T-helper 1 cell treated with Interleukin-12 subunit alpha and Interleukin-12 subunit beta and Interleukin-4 antibody, amounts not matched to agents 30 ng/mL and 1 ng/mL, for 36 hours (primary cell): ENCODE data around the gene CHST8. TPM values are rescaled to one million over a fixed set of nuclear protein-coding genes. Genes with fewer than 3 reads are reported as not detected.
"Not testable (repeated sequence)": the region's sequence is repeated elsewhere in the genome, so short reads cannot be mapped to it uniquely, and the experiment has no call there.

Source experiments
- intact Hi-C: fragments of 100-400 bp; cut with micrococcal nuclease; formaldehyde crosslinking; loops from one replicate; pipeline ENCODE4 v1.15.1; 2024
- total RNA-seq: library from RNA; stranded (reverse); gene quantifications from 2 replicates; pipeline ENCODE4 v1.2.3, GENCODE V29; 2022

Gene CHST8, protein sequence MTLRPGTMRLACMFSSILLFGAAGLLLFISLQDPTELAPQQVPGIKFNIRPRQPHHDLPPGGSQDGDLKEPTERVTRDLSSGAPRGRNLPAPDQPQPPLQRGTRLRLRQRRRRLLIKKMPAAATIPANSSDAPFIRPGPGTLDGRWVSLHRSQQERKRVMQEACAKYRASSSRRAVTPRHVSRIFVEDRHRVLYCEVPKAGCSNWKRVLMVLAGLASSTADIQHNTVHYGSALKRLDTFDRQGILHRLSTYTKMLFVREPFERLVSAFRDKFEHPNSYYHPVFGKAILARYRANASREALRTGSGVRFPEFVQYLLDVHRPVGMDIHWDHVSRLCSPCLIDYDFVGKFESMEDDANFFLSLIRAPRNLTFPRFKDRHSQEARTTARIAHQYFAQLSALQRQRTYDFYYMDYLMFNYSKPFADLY
- not detected in 2 replicates for total RNA-seq

GRCh38 chr19:33621811-33622504 is at the start of gene CHST8:
CHST8 (plus strand) TSS chr19:33621953; CDS start chr19:33689262, 67,309 bp downstream.
- intact Hi-C loops: no loop called here

- intact Hi-C loops: no loop called here
These were observed 48.8 kb upstream of the CHST8 start for GRCh38 chr19:33572929-33573328.

DNA sequence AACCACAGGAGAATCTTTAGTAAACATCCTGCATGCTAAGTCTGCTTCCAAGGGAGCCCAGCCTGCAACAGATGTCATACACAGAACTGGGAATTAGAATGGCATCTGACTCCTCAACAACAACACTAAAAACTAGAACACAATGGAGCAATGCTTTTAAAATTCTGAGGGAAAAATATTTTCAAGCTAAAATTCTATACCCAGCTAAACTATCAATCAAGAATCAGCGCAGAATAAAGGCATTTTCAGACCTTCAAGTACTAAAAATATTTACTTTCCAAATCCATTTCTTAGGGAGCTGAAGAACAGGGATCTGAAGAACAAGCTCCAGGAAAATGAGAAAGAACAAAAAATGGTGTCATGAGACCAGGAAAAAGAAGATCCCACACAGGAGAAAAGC is 46.9 kb upstream of the CHST8 start:
- intact Hi-C loops: no loop called here

DNA sequence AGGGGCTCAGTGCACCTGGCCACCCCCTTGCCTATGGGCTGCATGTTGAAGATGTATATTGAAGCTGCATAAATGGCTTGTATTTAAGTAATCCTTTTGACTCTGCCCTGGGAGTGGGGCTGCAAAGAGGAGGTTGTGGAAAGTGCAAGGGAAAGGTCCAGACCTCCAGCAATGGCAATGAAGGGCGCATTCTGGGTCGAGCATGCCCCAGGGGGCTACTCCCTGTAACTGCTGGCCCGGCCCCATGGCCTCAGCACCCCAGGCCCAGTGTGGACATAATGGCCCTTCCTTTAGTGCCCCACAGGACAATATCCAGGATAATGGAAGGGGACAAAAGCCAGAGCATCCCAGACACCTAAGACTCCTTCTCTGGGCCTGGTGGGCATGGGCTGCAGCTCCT is 43.1 kb upstream of the CHST8 start:
- intact Hi-C loops: no loop called here

GRCh38 chr19:33580026-33580644 is 41.6 kb upstream of the CHST8 start:
- intact Hi-C loops: no loop called here

DNA sequence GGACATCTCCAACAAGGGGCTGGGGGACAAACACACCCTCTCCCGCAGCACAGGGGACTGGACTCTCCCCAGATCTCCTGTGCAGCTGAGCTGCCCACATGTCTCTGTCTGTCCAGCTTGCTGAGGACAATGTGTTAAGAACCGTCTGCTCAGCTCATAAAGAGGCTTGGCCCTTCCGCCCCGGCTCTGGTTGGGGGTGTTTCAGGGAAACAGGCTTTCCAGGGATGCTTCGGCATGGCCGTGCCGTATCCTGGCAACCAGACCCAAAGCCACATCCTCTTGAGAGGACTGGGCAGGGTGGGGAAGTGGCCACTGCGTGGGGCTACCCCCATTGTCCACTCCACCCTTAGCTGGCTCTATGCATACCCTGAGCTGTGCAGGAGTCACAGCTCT is 41.1 kb upstream of the CHST8 start:
- intact Hi-C loops: no loop called here

GRCh38 chr19:33582914-33583313 is 38.8 kb upstream of the CHST8 start:
- intact Hi-C loops: no loop called here

GRCh38 chr19:33587150-33587549 is 34.6 kb upstream of the CHST8 start:
- intact Hi-C loops: no loop called here

DNA sequence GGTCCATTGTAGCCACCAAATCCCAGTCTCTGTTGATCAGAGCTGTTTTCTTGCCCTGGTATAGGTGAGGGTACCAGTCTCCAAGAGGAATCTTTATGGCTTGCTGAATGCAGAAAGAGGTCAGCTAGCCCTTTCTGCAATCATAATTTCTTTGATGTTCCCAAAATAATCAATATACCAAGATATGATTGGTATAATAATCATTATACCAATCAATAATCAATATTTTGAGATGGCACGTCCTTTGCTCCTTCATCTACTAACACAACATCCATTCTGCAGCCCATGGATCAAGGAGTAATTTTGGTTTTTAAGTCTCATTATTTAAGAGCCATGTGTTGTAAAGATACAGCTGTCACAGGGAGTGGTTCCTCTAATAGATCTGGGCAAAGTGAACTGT is 31.5 kb upstream of the CHST8 start:
- intact Hi-C loops: no loop called here

GRCh38 chr19:33595783-33596182 is 26.0 kb upstream of the CHST8 start:
- intact Hi-C loops: no loop called here

GRCh38 chr19:33601583-33601982 is 20.2 kb upstream of the CHST8 start:
- intact Hi-C loops: no loop called here

DNA sequence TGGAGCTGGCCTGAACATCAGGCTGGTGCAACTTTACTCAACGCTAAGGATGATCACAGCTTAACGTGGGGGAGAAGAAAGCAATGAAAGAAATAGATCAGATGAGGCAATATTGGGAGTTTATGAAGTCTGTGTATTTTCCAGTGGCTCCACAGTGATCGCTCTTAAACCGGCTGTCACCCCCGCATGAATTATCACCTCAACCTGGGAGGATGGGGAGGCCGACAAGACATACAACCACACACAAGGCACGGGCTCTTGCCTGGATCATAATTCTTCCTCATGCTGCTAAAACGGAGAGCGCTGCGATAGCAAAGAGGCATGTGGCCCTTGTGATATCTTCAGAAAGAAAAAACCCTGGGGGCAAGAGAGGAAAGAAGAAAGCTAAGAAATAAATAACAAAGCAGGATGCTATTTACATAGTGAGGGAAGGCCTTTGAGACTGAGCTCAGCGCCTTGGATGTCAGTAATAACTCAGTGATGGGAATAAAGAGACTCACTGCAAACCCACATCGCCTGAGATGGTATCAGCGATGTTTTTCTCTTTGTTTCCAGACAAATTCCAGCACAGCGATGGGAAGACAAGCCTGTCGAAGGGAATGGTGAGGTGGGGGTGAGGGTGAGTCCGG is 19.1 kb upstream of the CHST8 start:
- intact Hi-C loops: no loop called here

DNA sequence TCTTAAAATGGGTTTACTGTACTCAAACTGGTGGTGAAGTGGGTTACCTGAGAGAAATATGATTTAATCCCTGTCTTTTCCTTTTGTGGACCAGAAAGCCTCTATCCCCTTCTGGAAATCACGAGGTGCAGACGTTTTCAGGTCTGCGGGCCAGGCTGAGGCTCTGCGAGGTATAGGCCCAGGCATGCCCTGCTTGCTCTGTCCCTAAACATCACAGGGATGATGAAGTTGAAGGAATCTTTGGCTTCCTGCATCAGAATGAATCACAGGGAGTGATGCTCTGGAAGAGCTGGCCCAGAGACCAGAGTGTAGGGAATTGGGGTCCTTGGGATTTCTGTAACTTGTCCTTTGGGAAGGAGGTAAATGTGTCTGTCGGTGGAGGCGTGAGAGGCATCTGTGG is 18.4 kb upstream of the CHST8 start:
- intact Hi-C loops: no loop called here

- intact Hi-C loops: no loop called here
These were observed 17.1 kb upstream of the CHST8 start for GRCh38 chr19:33604651-33605050.

- intact Hi-C loops: not testable (repeated sequence)
These were observed 15.9 kb upstream of the CHST8 start for GRCh38 chr19:33605803-33606295.

GRCh38 chr19:33606556-33606955 is 15.2 kb upstream of the CHST8 start:
- intact Hi-C loops: no loop called here

DNA sequence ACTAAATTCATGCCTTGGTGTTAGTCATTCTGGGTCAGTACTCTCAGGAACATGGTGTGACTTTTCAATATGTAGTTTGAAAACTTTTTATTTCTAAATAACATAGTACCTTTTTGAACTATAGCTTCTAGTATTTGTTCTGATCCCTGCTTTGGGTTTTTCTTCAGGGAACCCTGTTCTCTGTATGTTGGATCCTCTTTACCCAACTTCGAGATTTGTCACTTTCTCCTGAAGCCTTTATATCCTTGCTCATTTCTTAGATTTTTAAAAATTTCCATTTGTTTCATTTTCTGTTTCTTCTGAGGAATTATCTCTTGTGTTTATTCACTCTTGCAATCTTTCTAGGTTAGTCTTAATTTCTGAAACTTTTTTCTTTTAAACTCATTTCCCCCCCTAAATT is 12.4 kb upstream of the CHST8 start:
- intact Hi-C loops: no loop called here

GRCh38 chr19:33610588-33610987 is 11.2 kb upstream of the CHST8 start:
- intact Hi-C loops: no loop called here

DNA sequence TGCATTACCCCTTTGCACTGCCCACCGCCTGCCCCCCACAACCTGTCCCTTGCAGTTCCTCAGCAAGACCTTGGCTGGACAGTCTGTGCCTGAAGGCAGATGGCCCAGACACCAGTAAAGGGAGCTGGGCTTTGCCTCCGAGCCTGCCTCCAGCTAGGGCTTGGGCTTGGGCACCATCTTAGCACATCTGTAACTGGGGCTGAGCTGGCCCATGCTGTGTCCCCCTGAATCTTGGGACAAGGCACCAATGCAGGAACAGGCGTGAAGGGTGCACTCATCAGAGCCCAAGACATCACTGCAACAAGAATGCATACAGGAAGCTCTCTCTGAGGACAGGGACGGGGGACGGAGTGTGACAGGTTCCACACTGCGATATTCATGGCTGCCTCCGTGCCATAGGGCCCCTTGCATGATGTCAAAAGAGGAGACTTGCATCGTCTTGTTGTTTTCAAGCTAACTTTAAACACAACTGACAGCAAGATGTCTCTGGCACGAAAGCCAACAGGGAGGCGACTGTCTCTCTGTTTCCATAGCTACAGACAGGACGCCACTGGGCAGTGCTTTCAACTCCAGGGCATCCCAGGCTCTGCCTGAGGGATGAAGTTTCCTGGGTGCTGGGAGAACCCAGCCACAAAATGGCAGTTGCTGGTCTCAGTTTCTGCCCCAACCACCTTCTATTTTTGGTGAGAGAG is 8.7 kb upstream of the CHST8 start:
- intact Hi-C loops: no loop called here

DNA sequence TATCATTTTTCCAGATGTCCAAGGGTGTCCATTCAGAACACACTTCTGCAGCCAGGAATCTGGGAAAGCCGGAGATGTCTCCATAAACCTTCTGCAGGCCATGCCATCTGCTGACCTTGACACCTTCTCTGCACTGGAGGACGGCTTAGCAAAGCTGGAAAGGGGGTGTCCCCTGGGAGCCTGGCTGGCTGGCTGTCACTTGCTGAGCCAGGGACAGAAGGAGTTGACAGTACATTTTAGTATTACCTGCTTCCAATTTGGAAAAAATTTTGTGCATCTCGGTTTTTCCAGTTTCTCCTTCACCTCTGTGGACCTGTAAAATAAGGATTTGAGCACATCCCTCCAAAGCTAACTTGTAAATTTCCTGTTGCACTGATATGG is 8.1 kb upstream of the CHST8 start:
- intact Hi-C loops: no loop called here

- intact Hi-C loops: no loop called here
These were observed 5.4 kb upstream of the CHST8 start for GRCh38 chr19:33616346-33616745.
